ENCODE results near the gene MRPL36. TPM values are rescaled to one million over a fixed set of nuclear protein-coding genes. Genes with fewer than 3 reads are reported as not detected.

The MRPL36 gene
- total RNA-seq, 1 donor from 2014 or later: 38.0 TPM

- Mint-ChIP-seq H3K4me3 (no peak overlapping the region), H3K4me1 (peaks cover 7% of the 10 kb centered on the region), H3K27me3 (ENCODE audit: low read depth) (peaks cover 38% of the 10 kb centered on the region), H3K36me3 (no peaks in the 10 kb centered on the region), H3K9me3 (no peaks in the 10 kb centered on the region), H3K27ac (no peak overlapping the region)
- TF ChIP-seq CTCF (IDR thresholded peaks at IDR 0.05; ENCODE audit: unreplicated experiment): no peak
- DNase-seq (ENCODE audit: low spot score in 2 of 2, unreplicated experiment in 2 of 2): no peak
Observed at GRCh38 chr5:1838013-1838412, 38.4 kb upstream of the MRPL36 start.

- no peak for TF ChIP-seq CTCF (IDR thresholded peaks at IDR 0.05; ENCODE audit: unreplicated experiment)
- H3K4me3 Mint-ChIP-seq: no peak overlapping the region
- H3K27ac Mint-ChIP-seq: no peak overlapping the region
- H3K9me3 Mint-ChIP-seq: no peaks in the 10 kb centered on the region
- no peaks in the 10 kb centered on the region for H3K36me3 Mint-ChIP-seq
- H3K27me3 Mint-ChIP-seq (ENCODE audit: low read depth): peaks cover 38% of the 10 kb centered on the region
- no peak for DNase-seq (ENCODE audit: low spot score in 2 of 2, unreplicated experiment in 2 of 2)
- peaks cover 8% of the 10 kb centered on the region for H3K4me1 Mint-ChIP-seq
Observed at GRCh38 chr5:1836891-1837880, 37.5 kb upstream of the MRPL36 start.

- peaks cover 36% of the 10 kb centered on the region for H3K27me3 Mint-ChIP-seq (ENCODE audit: low read depth)
Observed at GRCh38 chr5:1836176-1836890, 36.7 kb upstream of the MRPL36 start.

GRCh38 chr5:1835431-1835830, 35.8 kb upstream of the MRPL36 start:
- Mint-ChIP-seq H3K4me3 (no peak overlapping the region), H3K9me3 (no peaks in the 10 kb centered on the region), H3K36me3 (no peaks in the 10 kb centered on the region), H3K27ac (no peak overlapping the region), H3K4me1 (peaks cover 19% of the 10 kb centered on the region), H3K27me3 (ENCODE audit: low read depth) (peaks cover 40% of the 10 kb centered on the region)
- DNase-seq (ENCODE audit: low spot score in 2 of 2, unreplicated experiment in 2 of 2): no peak
- no peak for TF ChIP-seq CTCF (IDR thresholded peaks at IDR 0.05; ENCODE audit: unreplicated experiment)

More at GRCh38 chr5:1836176-1836890, 36.7 kb upstream of the MRPL36 start:
- Mint-ChIP-seq H3K9me3 (no peaks in the 10 kb centered on the region), H3K4me1 (peaks cover 15% of the 10 kb centered on the region), H3K27ac (no peak overlapping the region), H3K36me3 (no peaks in the 10 kb centered on the region), H3K4me3 (no peak overlapping the region)
- DNase-seq (ENCODE audit: low spot score in 2 of 2, unreplicated experiment in 2 of 2): no peak
- TF ChIP-seq CTCF (IDR thresholded peaks at IDR 0.05; ENCODE audit: unreplicated experiment): no peak

- DNase-seq (ENCODE audit: low spot score in 2 of 2, unreplicated experiment in 2 of 2): no peak
- TF ChIP-seq CTCF (IDR thresholded peaks at IDR 0.05; ENCODE audit: unreplicated experiment): no peak
- peaks cover 19% of the 10 kb centered on the region for H3K4me1 Mint-ChIP-seq
- peaks cover 40% of the 10 kb centered on the region for H3K27me3 Mint-ChIP-seq (ENCODE audit: low read depth)
- no peak overlapping the region for H3K4me3 Mint-ChIP-seq
- H3K9me3 Mint-ChIP-seq: no peaks in the 10 kb centered on the region
- H3K36me3 Mint-ChIP-seq: no peaks in the 10 kb centered on the region
- no peak overlapping the region for H3K27ac Mint-ChIP-seq
Observed at GRCh38 chr5:1834721-1835429, 35.2 kb upstream of the MRPL36 start.

All from mesothelial cell of epicardium (in vitro differentiated cells).